Stimulated activated CD8-positive, alpha-beta memory T cell treated with anti-CD3 and anti-CD28 coated beads, Interleukin-15, amount 100 ng/mL, for 4 hours (primary cell): ENCODE results near the gene ZNF529.

ENCODE experiments used
- DNase-seq, 2 donors: peaks; one replicate each; pipeline ENCODE4 v3.0.0-alpha.2; 2020; ENCODE audit warnings: low read depth in 2 of 2

Gene ZNF529

GRCh38 chr19:36514012-36514612 is 59.0 kb downstream of the ZNF529 start:
- DNase-seq, result no peak

GRCh38 chr19:36508325-36508724 is 64.8 kb downstream of the ZNF529 start:
- no peak for DNase-seq

GRCh38 chr19:36501973-36502372 is 71.1 kb downstream of the ZNF529 start:
- no peak for DNase-seq

- DNase-seq, result no peak
These were observed 76.1 kb downstream of the ZNF529 start for GRCh38 chr19:36497001-36497400.
